ENCODE measurements around the gene ABCG5. TPM values are rescaled to one million over a fixed set of nuclear protein-coding genes. Genes with fewer than 3 reads are reported as not detected.

Gene ABCG5
- total and polyA plus RNA-seq, 12 donors = 0.03 to 0.69 (median 0.20) TPM; not detected in 4

DNA sequence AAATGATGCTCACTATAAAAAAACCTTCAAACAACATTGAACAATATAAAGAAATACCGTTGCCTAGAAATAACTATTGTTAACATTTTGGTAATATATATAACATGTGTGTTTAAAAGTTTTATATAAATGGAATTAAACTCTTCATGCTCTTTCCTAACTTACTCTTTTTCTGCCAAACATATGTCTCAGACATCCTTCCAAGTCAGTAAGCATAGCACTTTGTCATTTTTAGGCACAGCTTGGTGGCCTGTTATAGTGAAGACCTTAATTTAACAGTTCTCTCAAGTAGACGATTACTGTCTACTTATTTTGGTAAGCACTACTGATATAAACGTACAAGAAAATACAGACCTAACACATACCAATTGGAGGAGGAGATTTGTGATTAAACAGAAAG lies 23.9 kb downstream of the ABCG5 start:
- Histone ChIP-seq H3K27me3 (no peaks in the 10 kb centered on the region), H3K4me3 (no peak overlapping the region), H3K4me1 (replicated peaks in 1 of 2) (peaks cover 0 to 10% of the 10 kb centered on the region in 2 donors), H3K36me3 (replicated peaks in 1 of 2) (peaks cover 0 to 6% of the 10 kb centered on the region in 2 donors), H3K27ac (no peak overlapping the region), H3K9me3 (replicated peaks in 1 of 3) (no peaks in the 10 kb centered on the region)
- intact Hi-C loops (cut with DNase I) = no loop called here
- TF ChIP-seq, protein P1, sequence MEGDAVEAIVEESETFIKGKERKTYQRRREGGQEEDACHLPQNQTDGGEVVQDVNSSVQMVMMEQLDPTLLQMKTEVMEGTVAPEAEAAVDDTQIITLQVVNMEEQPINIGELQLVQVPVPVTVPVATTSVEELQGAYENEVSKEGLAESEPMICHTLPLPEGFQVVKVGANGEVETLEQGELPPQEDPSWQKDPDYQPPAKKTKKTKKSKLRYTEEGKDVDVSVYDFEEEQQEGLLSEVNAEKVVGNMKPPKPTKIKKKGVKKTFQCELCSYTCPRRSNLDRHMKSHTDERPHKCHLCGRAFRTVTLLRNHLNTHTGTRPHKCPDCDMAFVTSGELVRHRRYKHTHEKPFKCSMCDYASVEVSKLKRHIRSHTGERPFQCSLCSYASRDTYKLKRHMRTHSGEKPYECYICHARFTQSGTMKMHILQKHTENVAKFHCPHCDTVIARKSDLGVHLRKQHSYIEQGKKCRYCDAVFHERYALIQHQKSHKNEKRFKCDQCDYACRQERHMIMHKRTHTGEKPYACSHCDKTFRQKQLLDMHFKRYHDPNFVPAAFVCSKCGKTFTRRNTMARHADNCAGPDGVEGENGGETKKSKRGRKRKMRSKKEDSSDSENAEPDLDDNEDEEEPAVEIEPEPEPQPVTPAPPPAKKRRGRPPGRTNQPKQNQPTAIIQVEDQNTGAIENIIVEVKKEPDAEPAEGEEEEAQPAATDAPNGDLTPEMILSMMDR (IDR thresholded peaks at IDR 0.05) = no peak
- TF ChIP-seq POLR2A (IDR thresholded peaks at IDR 0.05) = no peak
- no peak for DNase-seq
- WGBS, 4 donors = 91 to 95% (median 93%) methylated on average over 3 of the region's 3 CpGs

DNA sequence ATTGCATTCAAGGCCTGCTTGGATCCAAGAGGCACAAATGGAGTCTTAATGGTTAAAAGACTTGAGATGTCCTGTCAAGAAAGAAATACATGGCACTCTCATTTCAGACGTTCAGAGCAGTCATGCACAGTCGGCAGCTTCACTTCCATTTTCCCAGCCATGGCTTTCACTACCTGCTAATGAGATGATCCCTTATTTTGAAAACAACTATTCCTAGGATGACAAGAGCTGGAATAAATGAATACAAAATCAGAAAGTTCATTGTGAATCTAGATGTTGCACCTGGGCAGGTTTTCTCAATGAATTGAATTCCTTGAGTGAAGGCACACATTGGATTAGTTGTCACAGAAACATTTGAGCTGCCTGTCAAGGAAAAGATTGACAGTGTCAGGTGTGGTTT lies 25.7 kb downstream of the ABCG5 start:
- Histone ChIP-seq H3K4me1 (replicated peaks in 1 of 2) (no peaks in the 10 kb centered on the region), H3K36me3 (replicated peaks in 1 of 2) (peaks cover 0 to 6% of the 10 kb centered on the region in 2 donors), H3K27me3 (no peaks in the 10 kb centered on the region), H3K9me3 (replicated peaks in 1 of 3) (no peaks in the 10 kb centered on the region), H3K27ac (no peak overlapping the region), H3K4me3 (no peak overlapping the region)
- intact Hi-C loops (cut with DNase I) = no loop called here
- WGBS, 4 donors = 60 to 72% (median 65%) methylated on average over 2 of the region's 2 CpGs
- no peak for DNase-seq
- TF ChIP-seq, protein P1 (IDR thresholded peaks at IDR 0.05) = no peak
- no peak for TF ChIP-seq POLR2A (IDR thresholded peaks at IDR 0.05)

DNA sequence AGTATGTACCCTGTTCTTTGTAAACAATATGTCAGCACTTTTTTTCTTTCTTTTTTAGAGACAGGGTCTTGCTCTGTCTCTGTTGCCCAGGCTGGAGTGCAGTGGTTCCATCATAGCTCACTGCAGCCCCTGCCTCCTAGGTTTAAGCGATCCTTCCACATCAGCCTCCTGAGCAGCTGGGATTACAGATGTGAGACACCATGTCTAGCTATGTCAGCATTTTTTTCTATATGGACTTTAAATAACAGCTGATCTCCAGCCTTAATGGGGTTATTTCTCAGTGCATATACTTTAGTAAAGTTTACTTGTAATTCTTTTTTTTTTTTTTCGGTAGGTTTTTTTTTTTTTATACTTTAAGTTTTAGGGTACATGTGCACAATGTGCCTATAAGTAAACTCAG lies 26.6 kb downstream of the ABCG5 start:
- no peaks in the 10 kb centered on the region for H3K27me3 ChIP-seq
- H3K9me3 ChIP-seq (replicated peaks in 1 of 3) = no peaks in the 10 kb centered on the region
- H3K4me3 ChIP-seq = no peak overlapping the region
- WGBS, 4 donors = 65 to 94% (median 82%) methylated on average over 2 of the region's 2 CpGs
- TF ChIP-seq, protein P1 (IDR thresholded peaks at IDR 0.05) = no peak
- no peak for TF ChIP-seq POLR2A (IDR thresholded peaks at IDR 0.05)
- H3K27ac ChIP-seq = no peak overlapping the region
- no peak for DNase-seq
- no peaks in the 10 kb centered on the region for H3K4me1 ChIP-seq (replicated peaks in 1 of 2)
- peaks cover 0 to 6% of the 10 kb centered on the region in 2 donors for H3K36me3 ChIP-seq (replicated peaks in 1 of 2)
- intact Hi-C loops (cut with DNase I) = no loop called here

DNA sequence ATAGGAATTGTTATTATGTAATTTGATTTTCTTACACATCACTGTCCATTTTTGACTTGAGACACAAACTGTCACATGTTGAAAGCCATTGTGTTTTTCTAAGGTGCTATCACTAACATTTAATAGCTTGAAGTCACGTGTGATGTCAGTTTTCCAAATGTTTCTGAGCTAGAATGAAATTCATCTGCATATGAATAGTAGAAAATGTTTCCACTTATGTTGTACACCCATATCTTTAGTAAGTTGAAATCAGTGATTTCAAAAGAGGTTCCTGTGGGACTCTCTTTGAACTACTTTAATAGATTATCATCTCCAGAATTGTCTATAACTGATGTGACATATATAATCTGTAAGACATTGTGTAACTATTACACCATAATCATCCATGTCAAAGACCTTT lies 27.8 kb downstream of the ABCG5 start:
- TF ChIP-seq, protein P1 (IDR thresholded peaks at IDR 0.05) = no peak
- TF ChIP-seq POLR2A (IDR thresholded peaks at IDR 0.05) = no peak
- DNase-seq = no peak
- Histone ChIP-seq H3K4me1 (replicated peaks in 1 of 2) (no peaks in the 10 kb centered on the region), H3K27ac (no peak overlapping the region), H3K9me3 (replicated peaks in 1 of 3) (no peaks in the 10 kb centered on the region), H3K4me3 (no peak overlapping the region), H3K27me3 (no peaks in the 10 kb centered on the region), H3K36me3 (replicated peaks in 1 of 2) (peaks cover 0 to 8% of the 10 kb centered on the region in 2 donors)
- intact Hi-C loops (cut with DNase I) = no loop called here
- WGBS, 4 donors = 63 to 84% (median 74%) methylated on average over 1 of the region's 1 CpG

Measured in adrenal gland (tissue), 12 donors.